Measurements from ENCODE around the gene CNN3.
A peak's percentile ranks its signal among the peaks of the same experiment; 100 is the strongest.

CNN3 gene

DNA sequence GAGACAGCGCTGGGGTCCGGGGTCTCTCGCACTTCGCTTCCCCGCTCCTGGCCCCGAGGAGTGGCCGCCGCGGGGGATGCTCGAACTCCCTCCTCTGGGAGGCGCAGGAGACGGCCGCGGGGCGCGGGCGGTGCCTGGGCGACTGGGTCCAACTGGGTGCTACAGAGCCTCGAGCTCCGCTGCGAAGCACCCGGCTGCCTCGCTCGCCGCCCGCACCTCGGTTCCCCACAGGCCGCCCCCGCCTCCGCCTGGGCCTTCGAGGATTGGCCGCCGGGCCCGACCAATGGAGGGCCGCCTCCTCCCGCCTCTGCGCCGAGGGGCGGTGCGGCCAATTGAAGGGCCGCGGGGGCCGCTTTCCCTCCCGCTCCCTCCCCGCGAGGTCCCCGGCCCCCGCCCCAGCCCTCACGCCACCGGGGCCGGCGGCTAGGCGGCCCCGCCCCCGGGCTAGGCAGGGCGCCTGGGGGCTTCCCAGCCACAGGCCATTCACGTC, at the start of gene CNN3:
Gene CNN3 (minus strand): TSS at position 196 of the 490 bp plus-strand sequence. CDS start 216 bp downstream, outside the sequence.
- DNase-seq (ENCODE audit: low read depth, low spot score): peak; percentile 49
- POLR2A ChIA-PET: interaction anchor here (1.0 to 1.4 kb wide), 14 partner anchors 9 to 115 kb away, joined by 3 to 11 read pairs (median 3); no protein-coding TSS in a partner anchor
- CTCF ChIA-PET: interaction anchor here (1.0 to 2.6 kb wide), 6 partner anchors 37 to 117 kb away, joined by 3 to 22 read pairs (median 9); no protein-coding TSS in a partner anchor
- TF ChIP-seq, protein P1, sequence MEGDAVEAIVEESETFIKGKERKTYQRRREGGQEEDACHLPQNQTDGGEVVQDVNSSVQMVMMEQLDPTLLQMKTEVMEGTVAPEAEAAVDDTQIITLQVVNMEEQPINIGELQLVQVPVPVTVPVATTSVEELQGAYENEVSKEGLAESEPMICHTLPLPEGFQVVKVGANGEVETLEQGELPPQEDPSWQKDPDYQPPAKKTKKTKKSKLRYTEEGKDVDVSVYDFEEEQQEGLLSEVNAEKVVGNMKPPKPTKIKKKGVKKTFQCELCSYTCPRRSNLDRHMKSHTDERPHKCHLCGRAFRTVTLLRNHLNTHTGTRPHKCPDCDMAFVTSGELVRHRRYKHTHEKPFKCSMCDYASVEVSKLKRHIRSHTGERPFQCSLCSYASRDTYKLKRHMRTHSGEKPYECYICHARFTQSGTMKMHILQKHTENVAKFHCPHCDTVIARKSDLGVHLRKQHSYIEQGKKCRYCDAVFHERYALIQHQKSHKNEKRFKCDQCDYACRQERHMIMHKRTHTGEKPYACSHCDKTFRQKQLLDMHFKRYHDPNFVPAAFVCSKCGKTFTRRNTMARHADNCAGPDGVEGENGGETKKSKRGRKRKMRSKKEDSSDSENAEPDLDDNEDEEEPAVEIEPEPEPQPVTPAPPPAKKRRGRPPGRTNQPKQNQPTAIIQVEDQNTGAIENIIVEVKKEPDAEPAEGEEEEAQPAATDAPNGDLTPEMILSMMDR (IDR thresholded peaks at IDR 0.05; ENCODE audit: insufficient read depth, low read length, missing control alignments): peak; percentile 2
- H3K4me3 ChIP-seq (ENCODE audit: low read depth, low read length): peak within 1 kb of the TSS; percentile 89

DNA sequence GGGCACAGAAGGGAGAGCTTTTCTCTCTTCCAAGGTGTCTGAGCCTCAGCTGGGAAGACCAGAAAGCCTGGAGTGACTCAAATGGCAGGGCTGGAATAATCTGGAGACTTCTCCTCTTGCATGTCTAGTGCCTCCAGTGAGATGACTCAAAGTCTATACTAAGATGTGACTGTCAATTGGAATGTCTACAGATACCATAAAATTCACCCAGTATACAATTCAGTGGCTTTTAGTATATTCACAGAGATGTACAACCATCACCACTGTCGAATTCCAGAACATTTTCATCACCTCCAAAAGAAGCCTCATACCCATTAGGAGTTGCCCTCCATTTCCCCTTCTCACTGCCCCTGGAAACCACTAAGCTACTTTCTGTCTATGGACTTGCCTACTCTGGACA, 47.9 kb upstream of the CNN3 start:
- peak; percentile 62 for DNase-seq (ENCODE audit: low read depth, low spot score)
- no peak overlapping the region for H3K4me3 ChIP-seq (ENCODE audit: low read depth, low read length)
- TF ChIP-seq, protein P1 (IDR thresholded peaks at IDR 0.05; ENCODE audit: insufficient read depth, low read length, missing control alignments): no peak
- ChIA-PET CTCF (interaction anchor here (1.5 to 1.9 kb wide), 3 partner anchors 67 to 120 kb away, joined by 4 to 5 read pairs (median 5); no protein-coding TSS in a partner anchor), POLR2A (interaction anchor here (0.6 to 1.9 kb wide), 5 partner anchors 38 to 60 kb away, joined by 3 to 6 read pairs (median 3); partner anchors contain the start of gene CNN3)

DNA sequence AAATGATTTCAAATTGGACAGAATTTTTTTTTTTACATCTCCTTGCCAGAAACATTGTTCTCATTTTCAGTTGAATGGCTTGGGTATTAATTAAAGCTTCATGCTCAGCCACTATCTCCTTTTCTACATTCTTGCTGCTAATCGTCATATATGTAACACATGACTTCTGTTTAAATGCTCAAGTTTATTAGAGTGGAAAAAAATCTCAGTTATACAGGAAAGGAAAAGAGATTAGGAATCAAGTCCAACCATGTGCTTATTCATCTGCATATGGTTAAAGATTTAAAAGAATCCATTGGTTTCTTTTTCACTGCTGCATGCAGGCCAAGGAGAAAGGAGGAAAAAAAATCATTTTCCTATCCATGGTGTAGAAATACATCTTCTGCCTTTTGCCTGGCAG, 47.3 kb upstream of the CNN3 start:
- TF ChIP-seq, protein P1 (IDR thresholded peaks at IDR 0.05; ENCODE audit: insufficient read depth, low read length, missing control alignments): no peak
- H3K4me3 ChIP-seq (ENCODE audit: low read depth, low read length): no peak overlapping the region
- peak; percentile 42 for DNase-seq (ENCODE audit: low read depth, low spot score)
- ChIA-PET POLR2A (interaction anchor here (0.9 to 1.9 kb wide), 4 partner anchors 30 to 60 kb away, joined by 3 to 6 read pairs (median 4); partner anchors contain the start of gene CNN3), CTCF (interaction anchor here (1.5 to 1.9 kb wide), 3 partner anchors 67 to 120 kb away, joined by 4 to 5 read pairs (median 5); no protein-coding TSS in a partner anchor)

DNA sequence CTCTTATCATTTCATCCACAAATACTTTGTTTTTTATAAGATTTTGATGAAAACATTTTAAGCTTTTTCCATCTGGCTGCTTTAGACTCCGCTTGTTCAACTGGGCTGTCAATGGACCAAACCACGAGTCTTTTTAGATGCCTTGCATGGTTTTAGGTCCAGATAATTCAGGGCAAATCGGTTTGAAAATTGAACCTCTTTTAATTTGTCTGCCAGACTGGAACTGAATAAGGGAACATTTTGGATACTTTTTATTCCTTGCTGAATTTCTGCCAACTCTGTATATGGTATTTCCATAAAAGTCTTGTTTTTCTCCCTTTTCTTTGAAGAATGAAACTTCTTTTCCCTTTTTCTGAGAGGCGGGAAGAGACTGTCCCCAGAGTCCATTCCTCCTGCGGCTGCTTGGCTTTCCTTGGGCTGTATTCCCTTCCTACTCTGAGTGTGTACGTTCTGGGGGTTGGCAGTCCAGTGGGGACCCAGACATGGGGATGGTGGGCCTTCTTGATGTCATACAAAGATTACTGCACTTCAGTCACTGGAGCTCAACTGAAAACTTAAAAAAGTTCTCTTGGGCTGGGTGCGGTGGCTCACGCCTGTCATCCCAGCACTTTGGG, 46.5 kb upstream of the CNN3 start:
- POLR2A ChIA-PET: interaction anchor here (0.9 to 1.9 kb wide), 3 partner anchors 29 to 61 kb away, joined by 3 to 6 read pairs (median 6); partner anchors contain the start of gene CNN3
- TF ChIP-seq, protein P1 (IDR thresholded peaks at IDR 0.05; ENCODE audit: insufficient read depth, low read length, missing control alignments): no peak
- DNase-seq (ENCODE audit: low read depth, low spot score): no peak
- CTCF ChIA-PET: interaction anchor here (1.5 to 1.9 kb wide), 3 partner anchors 68 to 119 kb away, joined by 4 to 5 read pairs (median 5); no protein-coding TSS in a partner anchor
- H3K4me3 ChIP-seq (ENCODE audit: low read depth, low read length): no peak overlapping the region

DNA sequence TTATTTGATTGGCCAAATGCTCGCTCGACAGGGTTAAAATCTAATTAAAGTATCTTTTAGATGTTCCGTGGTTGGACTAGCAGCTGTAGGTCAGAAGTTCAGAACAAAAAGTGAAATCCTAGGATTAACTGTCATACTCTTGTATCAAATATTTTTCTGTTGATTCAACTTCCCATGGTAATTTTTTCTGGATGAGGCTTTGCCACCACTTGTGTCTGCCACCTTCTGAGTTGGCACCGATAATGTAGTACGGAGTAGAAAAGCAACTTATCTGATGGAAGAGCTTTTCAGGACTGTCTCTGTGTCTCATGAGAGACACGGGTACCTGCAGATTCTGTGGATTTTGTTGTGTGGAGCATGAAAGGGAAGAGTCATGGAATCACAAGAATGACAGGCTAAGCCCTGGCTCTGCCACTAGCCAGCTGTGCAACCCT, 44.6 kb upstream of the CNN3 start:
- TF ChIP-seq, protein P1 (IDR thresholded peaks at IDR 0.05; ENCODE audit: insufficient read depth, low read length, missing control alignments): no peak
- CTCF ChIA-PET: interaction anchor here (0.6 to 1.1 kb wide), 4 partner anchors 14 to 110 kb away, joined by 3 to 4 read pairs (median 3); no protein-coding TSS in a partner anchor
- no peak for DNase-seq (ENCODE audit: low read depth, low spot score)
- POLR2A ChIA-PET: interaction anchor here (0.6 to 1.3 kb wide), 4 partner anchors 9 to 117 kb away, joined by 3 read pairs; partner anchors contain the start of gene CNN3
- no peak overlapping the region for H3K4me3 ChIP-seq (ENCODE audit: low read depth, low read length)

DNA sequence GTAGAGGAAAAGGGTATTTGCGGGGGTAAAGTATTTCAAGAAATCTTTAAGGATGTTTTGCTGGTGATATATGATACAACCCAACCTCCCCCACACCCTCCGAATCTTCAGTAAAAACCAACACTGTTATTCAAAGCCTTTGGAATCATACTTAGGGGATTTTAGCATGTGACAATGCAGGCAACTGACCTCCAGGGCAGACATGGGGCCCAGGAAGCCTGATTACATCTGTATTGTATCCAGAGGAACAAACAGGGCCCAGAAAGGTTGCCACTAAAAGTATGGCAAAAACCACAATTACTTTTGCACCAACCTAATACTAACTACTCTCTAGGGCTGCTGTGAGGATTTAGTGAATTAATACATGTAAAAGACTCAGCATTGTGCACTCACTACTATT, 43.9 kb upstream of the CNN3 start:
- H3K4me3 ChIP-seq (ENCODE audit: low read depth, low read length): no peak overlapping the region
- ChIA-PET CTCF (interaction anchor here (0.7 kb wide), 1 partner anchor 11 kb away, joined by 3 read pairs; no protein-coding TSS in a partner anchor), POLR2A (interaction anchor here (0.9 to 1.3 kb wide), 2 partner anchors 10 to 44 kb away, joined by 3 read pairs; partner anchors contain the start of gene CNN3)
- TF ChIP-seq, protein P1 (IDR thresholded peaks at IDR 0.05; ENCODE audit: insufficient read depth, low read length, missing control alignments): no peak
- DNase-seq (ENCODE audit: low read depth, low spot score): no peak
